Measurements from ENCODE around the gene PLEKHA6. TPM values are rescaled to one million over a fixed set of nuclear protein-coding genes. Genes with fewer than 3 reads are reported as not detected.

Gene PLEKHA6
- total RNA-seq, 1 experiment from 2014 or later = 2.1 TPM

GRCh38 chr1:204340081-204340889 lies 19.4 kb downstream of the PLEKHA6 start:
- Histone ChIP-seq H3K4ac (ENCODE audit: low read depth, low read length) (no peak overlapping the region), H3K4me2 (ENCODE audit: insufficient read depth, insufficient read length, low read length) (no peak overlapping the region), H3K9ac (ENCODE audit: extremely low read depth, insufficient read length, low read length) (no peak overlapping the region), H2BK120ac (ENCODE audit: low read depth, low read length, poor library complexity, severe bottlenecking) (no peak overlapping the region), H3K18ac (ENCODE audit: insufficient read length, low read depth, low read length) (no peak overlapping the region), H2AK5ac (ENCODE audit: insufficient read length, low read length) (no peak overlapping the region), H3T11ph (ENCODE audit: low read length) (no peak overlapping the region), H2BK20ac (ENCODE audit: low read depth, low read length, poor library complexity, severe bottlenecking) (no peak overlapping the region), H3K4me1 (ENCODE audit: insufficient read depth, low read length) (peaks cover 46% of the 10 kb centered on the region), H3K27me3 (ENCODE audit: insufficient read depth, low read length) (no peaks in the 10 kb centered on the region; the same call in 1 of the 2 replicates), H4K5ac (ENCODE audit: insufficient read length, low read depth, low read length) (no peak overlapping the region), H3K79me1 (ENCODE audit: insufficient read depth, low read depth, low read length, poor library complexity, severe bottlenecking) (no peaks in the 10 kb centered on the region), H3K79me2 (ENCODE audit: insufficient read depth, low read length) (no peaks in the 10 kb centered on the region), H2BK15ac (ENCODE audit: low read depth, low read length) (no peak overlapping the region), H3K23ac (ENCODE audit: insufficient read length, low read depth, low read length) (no peak overlapping the region), H3K14ac (ENCODE audit: insufficient read depth, low read length) (no peak overlapping the region), H4K91ac (ENCODE audit: insufficient read length, low read depth, low read length) (no peak overlapping the region), H4K20me1 (ENCODE audit: control insufficient read depth, insufficient read depth, insufficient read length) (no peaks in the 10 kb centered on the region), H3K27ac (ENCODE audit: insufficient read length, low read depth, low read length) (no peak overlapping the region), H4K8ac (replicated peaks; ENCODE audit: insufficient read length, low read depth, low read length) (no peak overlapping the region), H3K9me3 (ENCODE audit: control insufficient read depth, low read depth, low read length) (no peaks in the 10 kb centered on the region), H2AFZ (ENCODE audit: low read length) (no peak overlapping the region), H3K23me2 (ENCODE audit: insufficient read length, low read depth, low read length, poor library complexity, severe bottlenecking) (no peaks in the 10 kb centered on the region), H2BK12ac (ENCODE audit: insufficient read length, low read depth, low read length) (no peak overlapping the region), H3K56ac (ENCODE audit: insufficient read length, low read depth, low read length) (no peak overlapping the region), H2BK5ac (ENCODE audit: insufficient read length, low read length) (no peak overlapping the region)
- no CpG with 5 or more reads among the region's 12 CpGs for WGBS (ENCODE audit: extremely low coverage, insufficient read length, low lambda C conversion rate)
- Mint-ChIP-seq H3K36me3 (ENCODE audit: insufficient read depth in 1 of 3, low read depth in 3 of 3) (no peaks in the 10 kb centered on the region), H3K4me1 (peaks cover 38 to 40% of the 10 kb centered on the region in 2 experiments), H3K4me3 (no peak overlapping the region), H3K9me3 (no peaks in the 10 kb centered on the region), H3K27ac (no peak overlapping the region), H3K27me3 (ENCODE audit: low read depth) (peaks cover 6% of the 10 kb centered on the region)
- no peak for DNase-seq
- no peak for TF ChIP-seq CTCF (conservative IDR thresholded peaks at IDR 0.05)
